WTC11 (cell line): ENCODE data around the gene EVL.

Experiments
- FOXJ3 ChIP-seq: sonication (generic); formaldehyde crosslinking; IDR thresholded peaks from 2 replicates; pipeline ENCODE4 v1.9.0; 2021; ENCODE audit warnings: missing genetic modification reagents, mild to moderate bottlenecking, borderline replicate concordance
- ZNF121 ChIP-seq: sonication (generic); formaldehyde crosslinking; IDR thresholded peaks from 2 replicates; pipeline ENCODE4 v1.8.0; 2023; ENCODE audit warnings: missing genetic modification reagents

DNA sequence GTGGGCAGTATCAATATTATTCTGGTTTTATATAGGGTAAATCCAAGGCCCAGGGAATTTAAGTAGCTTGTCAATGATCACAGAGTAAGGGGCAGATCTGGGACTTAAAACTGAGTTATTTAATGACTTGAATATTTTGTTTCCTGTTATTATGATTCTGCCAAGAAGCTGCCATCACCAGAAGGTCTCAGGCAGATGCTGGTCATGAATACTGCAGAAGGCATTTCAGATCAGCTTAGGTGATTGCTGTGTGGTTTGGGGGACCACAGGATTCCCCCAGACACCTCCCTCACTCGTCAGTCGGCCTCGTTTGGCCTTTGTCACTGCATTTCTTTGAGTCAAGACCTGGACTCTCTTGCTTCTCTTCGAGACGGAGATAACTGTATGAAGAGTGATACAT lies 47.7 kb upstream of the EVL start:
- TF ChIP-seq FOXJ3 (CRISPR knock-in tag) = no peak
- no peak for TF ChIP-seq ZNF121 (CRISPR knock-in tag)
